Trophoblast cell (in vitro differentiated cells and primary cell): ENCODE results near the gene ACTG1.

Source experiments
- DNase-seq, 2 donors: peaks; one replicate each; pipeline ENCODE4 v3.0.0-alpha.2; 2016
- H2AFZ ChIP-seq: 2 replicates; pipeline ENCODE4 v1.6.1; 2013; ENCODE audit warnings: low read length, moderate library complexity, mild to moderate bottlenecking; ENCODE audit not compliant: insufficient read depth, poor library complexity
- H2AK5ac ChIP-seq: 2 replicates; pipeline ENCODE4 v1.6.1; 2013; ENCODE audit warnings: mild to moderate bottlenecking, low read length
- H2BK120ac ChIP-seq: 2 replicates; pipeline ENCODE4 v1.6.1; 2013; ENCODE audit warnings: low read length, mild to moderate bottlenecking, moderate library complexity; ENCODE audit not compliant: insufficient read depth, poor library complexity
- H2BK12ac ChIP-seq: 2 replicates; pipeline ENCODE4 v1.6.1; 2013; ENCODE audit warnings: mild to moderate bottlenecking, low read length, moderate library complexity
- H2BK5ac ChIP-seq: 2 replicates; pipeline ENCODE4 v1.6.1; 2013; ENCODE audit warnings: low read length, low read depth, moderate library complexity, mild to moderate bottlenecking; ENCODE audit not compliant: poor library complexity
- H3K14ac ChIP-seq: 2 replicates; pipeline ENCODE4 v1.6.1; 2013; ENCODE audit warnings: mild to moderate bottlenecking, low read length
- H3K18ac ChIP-seq: 2 replicates; pipeline ENCODE4 v1.6.1; 2013; ENCODE audit warnings: mild to moderate bottlenecking, low read length
- H3K23ac ChIP-seq: 2 replicates; pipeline ENCODE4 v1.6.1; 2013; ENCODE audit warnings: low read length
- H3K27ac ChIP-seq: 2 replicates; pipeline ENCODE4 v1.5.1; 2013; ENCODE audit warnings: low read depth, mild to moderate bottlenecking, inconsistent platforms, low read length, moderate library complexity
- H3K27me3 ChIP-seq: 2 replicates; pipeline ENCODE4 v1.6.1; 2013; ENCODE audit warnings: inconsistent platforms, mild to moderate bottlenecking, low read length, moderate library complexity; ENCODE audit not compliant: insufficient read depth
- H3K36me3 ChIP-seq, 2 experiments: 1 replicate in 1 of 2; 2 replicates in 1 of 2; pipeline ENCODE4 v1.6.1; 2013; ENCODE audit warnings: low read length in 2 of 2, mild to moderate bottlenecking in 2 of 2, moderate library complexity in 1 of 2; ENCODE audit not compliant: insufficient read depth in 2 of 2, control insufficient read depth in 1 of 2
- H3K4ac ChIP-seq: 2 replicates; pipeline ENCODE4 v1.6.1; 2013; ENCODE audit warnings: low read depth, mild to moderate bottlenecking, low read length, moderate library complexity
- H3K4me1 ChIP-seq, 2 experiments: 1 replicate in 1 of 2; 2 replicates in 1 of 2; pipeline ENCODE4 v1.6.1; 2013; ENCODE audit warnings: low read length in 2 of 2, mild to moderate bottlenecking in 2 of 2, moderate library complexity in 1 of 2; ENCODE audit not compliant: insufficient read depth in 2 of 2, control insufficient read depth in 1 of 2
- H3K4me2 ChIP-seq: 2 replicates; pipeline ENCODE4 v1.6.1; 2013; ENCODE audit warnings: inconsistent platforms, mild to moderate bottlenecking, low read length, moderate library complexity
- H3K4me3 ChIP-seq: 2 replicates; pipeline ENCODE4 v1.5.1; 2013; ENCODE audit warnings: mild to moderate bottlenecking, low read depth, low read length, inconsistent platforms
- H3K79me1 ChIP-seq: one replicate; pipeline ENCODE4 v1.6.1; 2013; ENCODE audit warnings: low read length
- H3K79me2 ChIP-seq: 2 replicates; pipeline ENCODE4 v1.6.1; 2013; ENCODE audit warnings: low read length, mild to moderate bottlenecking; ENCODE audit not compliant: control insufficient read depth, insufficient read depth, poor library complexity
- H3K9ac ChIP-seq: 2 replicates; pipeline ENCODE4 v1.6.1; 2013; ENCODE audit warnings: mild to moderate bottlenecking, low read length
- H3K9me3 ChIP-seq: 2 replicates; pipeline ENCODE4 v1.6.1; 2013; ENCODE audit warnings: low read depth, mild to moderate bottlenecking, control low read depth, inconsistent platforms, low read length; ENCODE audit not compliant: insufficient read depth
- H4K12ac ChIP-seq: 2 replicates; pipeline ENCODE4 v1.6.1; 2013; ENCODE audit warnings: low read depth, mild to moderate bottlenecking, low read length, moderate library complexity
- H4K8ac ChIP-seq: 2 replicates; pipeline ENCODE4 v1.6.1; 2013; ENCODE audit warnings: low read depth, mild to moderate bottlenecking, low read length, moderate library complexity
- H4K91ac ChIP-seq: one replicate; pipeline ENCODE4 v1.6.1; 2013; ENCODE audit warnings: low read depth, mild to moderate bottlenecking, low read length, moderate library complexity
- WGBS: extraction: QIAGEN DNeasy Blood & Tissue Kit; methylation state at CpG from one replicate; pipeline ENCODE4 v1.1.7; 2013; ENCODE audit warnings: missing lambda C conversion rate; ENCODE audit not compliant: insufficient read length, insufficient coverage; ENCODE audit errors: extremely low coverage; 5-methylcytosine and 5-hydroxymethylcytosine counted together

The ACTG1 gene

GRCh38 chr17:81527591-81528383, 15.2 kb upstream of the ACTG1 start, which contains the start of gene FSCN2:
TSS of gene FSCN2 (plus strand) at chr17:81528377. CDS start at chr17:81528532, 155 bp downstream.
- Histone ChIP-seq H2BK12ac (no peak within 1 kb of the TSS), H3K27me3 (no peaks in the 10 kb centered on the region), H3K4me2 (no peak within 1 kb of the TSS), H3K79me1 (no peaks in the 10 kb centered on the region), H2AFZ (no peak within 1 kb of the TSS), H3K18ac (no peak within 1 kb of the TSS), H2BK5ac (no peak within 1 kb of the TSS), H3K23ac (no peak within 1 kb of the TSS), H3K4me3 (no peak within 1 kb of the TSS), H4K8ac (no peak within 1 kb of the TSS), H3K9me3 (peaks cover 8% of the 10 kb centered on the region), H3K9ac (no peak within 1 kb of the TSS), H3K14ac (no peak within 1 kb of the TSS), H4K12ac (no peak within 1 kb of the TSS), H4K91ac (no peak within 1 kb of the TSS), H3K4ac (no peak within 1 kb of the TSS), H3K27ac (no peak within 1 kb of the TSS), H2AK5ac (no peak within 1 kb of the TSS), H3K36me3 (no peaks in the 10 kb centered on the region), H3K79me2 (no peaks in the 10 kb centered on the region), H2BK120ac (no peak within 1 kb of the TSS), H3K4me1 (peaks cover 3 to 6% of the 10 kb centered on the region in 2 experiments)
- DNase-seq, result peak in 1 of 2 donors; percentile 65
- WGBS, result no CpG with 5 or more reads among the region's 42 CpGs

GRCh38 chr17:81526662-81527571, 14.3 kb upstream of the ACTG1 start:
- no peak overlapping the region for H2BK120ac ChIP-seq
- no peak overlapping the region for H4K8ac ChIP-seq
- peaks cover 3 to 6% of the 10 kb centered on the region in 2 experiments for H3K4me1 ChIP-seq
- peaks cover 8% of the 10 kb centered on the region for H3K9me3 ChIP-seq
- no peak overlapping the region for H3K18ac ChIP-seq
- H3K14ac ChIP-seq, result no peak overlapping the region
- H3K79me2 ChIP-seq, result no peaks in the 10 kb centered on the region
- H2AFZ ChIP-seq, result no peak overlapping the region
- H2BK5ac ChIP-seq, result no peak overlapping the region
- H3K4me2 ChIP-seq, result no peak overlapping the region
- H3K79me1 ChIP-seq, result no peaks in the 10 kb centered on the region
- H2AK5ac ChIP-seq, result no peak overlapping the region
- no peak overlapping the region for H2BK12ac ChIP-seq
- H4K91ac ChIP-seq, result no peak overlapping the region
- WGBS, result no CpG with 5 or more reads among the region's 21 CpGs
- H3K36me3 ChIP-seq, result no peaks in the 10 kb centered on the region
- no peak overlapping the region for H3K4me3 ChIP-seq
- H3K27me3 ChIP-seq, result no peaks in the 10 kb centered on the region
- no peak overlapping the region for H3K27ac ChIP-seq
- H4K12ac ChIP-seq, result no peak overlapping the region
- H3K4ac ChIP-seq, result no peak overlapping the region
- no peak overlapping the region for H3K23ac ChIP-seq
- DNase-seq, result no peak
- peak overlapping the region; percentile 7 for H3K9ac ChIP-seq

- H2BK120ac ChIP-seq, result no peak overlapping the region
- no peak overlapping the region for H3K9ac ChIP-seq
- H3K27me3 ChIP-seq, result no peaks in the 10 kb centered on the region
- no peak overlapping the region for H3K4me2 ChIP-seq
- no peak overlapping the region for H2BK5ac ChIP-seq
- H3K27ac ChIP-seq, result no peak overlapping the region
- WGBS, result no CpG with 5 or more reads among the region's 8 CpGs
- H3K36me3 ChIP-seq, result no peaks in the 10 kb centered on the region
- H3K79me1 ChIP-seq, result peaks cover 1% of the 10 kb centered on the region
- no peak overlapping the region for H3K18ac ChIP-seq
- H4K91ac ChIP-seq, result no peak overlapping the region
- H4K12ac ChIP-seq, result no peak overlapping the region
- no peak overlapping the region for H2AFZ ChIP-seq
- H3K4ac ChIP-seq, result no peak overlapping the region
- peaks cover 3 to 6% of the 10 kb centered on the region in 2 experiments for H3K4me1 ChIP-seq
- no peaks in the 10 kb centered on the region for H3K79me2 ChIP-seq
- H3K9me3 ChIP-seq, result no peaks in the 10 kb centered on the region
- no peak overlapping the region for H3K4me3 ChIP-seq
- H3K14ac ChIP-seq, result no peak overlapping the region
- DNase-seq, result no peak
- H4K8ac ChIP-seq, result no peak overlapping the region
- H2AK5ac ChIP-seq, result no peak overlapping the region
- no peak overlapping the region for H2BK12ac ChIP-seq
- no peak overlapping the region for H3K23ac ChIP-seq
Measured at GRCh38 chr17:81524865-81525159, 12.2 kb upstream of the ACTG1 start.

GRCh38 chr17:81524039-81524864, 11.7 kb upstream of the ACTG1 start:
- H3K23ac ChIP-seq, result no peak overlapping the region
- H4K8ac ChIP-seq, result no peak overlapping the region
- H3K4me1 ChIP-seq, result peaks cover 8 to 11% of the 10 kb centered on the region in 2 experiments
- DNase-seq, result no peak
- no peaks in the 10 kb centered on the region for H3K27me3 ChIP-seq
- no peaks in the 10 kb centered on the region for H3K9me3 ChIP-seq
- H3K18ac ChIP-seq, result no peak overlapping the region
- no peak overlapping the region for H3K14ac ChIP-seq
- no peak overlapping the region for H3K4me3 ChIP-seq
- H2BK12ac ChIP-seq, result no peak overlapping the region
- H2BK120ac ChIP-seq, result no peak overlapping the region
- no peak overlapping the region for H3K9ac ChIP-seq
- H3K27ac ChIP-seq, result no peak overlapping the region
- H2BK5ac ChIP-seq, result no peak overlapping the region
- no peak overlapping the region for H3K4ac ChIP-seq
- H2AK5ac ChIP-seq, result peak overlapping the region; percentile 21
- WGBS, result no CpG with 5 or more reads among the region's 18 CpGs
- H3K79me2 ChIP-seq, result no peaks in the 10 kb centered on the region
- no peak overlapping the region for H4K12ac ChIP-seq
- no peak overlapping the region for H3K4me2 ChIP-seq
- no peak overlapping the region for H2AFZ ChIP-seq
- H3K36me3 ChIP-seq, result no peaks in the 10 kb centered on the region
- H3K79me1 ChIP-seq, result peaks cover 1% of the 10 kb centered on the region
- no peak overlapping the region for H4K91ac ChIP-seq
